DND-41 (cell line): ENCODE results near the gene UBAP2.

Source experiments
- ATAC-seq: fragments of 200-7000 bp; cut with Tn5 transposase; 3 replicates; pipeline ENCODE4 v1.9.1; 2021; ENCODE audit warnings: low read depth; ENCODE audit not compliant: insufficient read depth
- DNase-seq: peaks from one replicate; pipeline ENCODE4 v3.0.0-alpha.2; 2020
- H2AFZ ChIP-seq: 2 replicates; pipeline ENCODE4 v1.6.0; 2012; ENCODE audit warnings: low read depth, low read length
- H3K27ac ChIP-seq: 2 replicates; pipeline ENCODE4 v1.5.1; 2012; ENCODE audit warnings: low read length, inconsistent platforms
- H3K27me3 ChIP-seq: fragments of 200-600 bp; sonication (generic); 2 replicates; pipeline ENCODE4 v1.6.0; 2012; ENCODE audit warnings: low read length, mild to moderate bottlenecking, inconsistent platforms; ENCODE audit not compliant: insufficient read depth, poor library complexity
- H3K36me3 ChIP-seq: 2 replicates; pipeline ENCODE4 v1.5.1; 2012; ENCODE audit warnings: low read length, inconsistent platforms; ENCODE audit not compliant: insufficient read depth
- H3K4me1 ChIP-seq: 2 replicates; pipeline ENCODE4 v1.5.1; 2012; ENCODE audit warnings: mild to moderate bottlenecking, low read length; ENCODE audit not compliant: insufficient read depth
- H3K4me2 ChIP-seq: 2 replicates; pipeline ENCODE4 v1.6.0; 2012; ENCODE audit warnings: mild to moderate bottlenecking, moderate library complexity, low read length, inconsistent platforms; ENCODE audit not compliant: insufficient read depth
- H3K4me3 ChIP-seq, 2 experiments: fragments of 200-600 bp in 1 of 2; shearing (Covaris generic) in 1 of 2; 2 replicates each; pipeline ENCODE4 v1.5.1; 2012 to 2016; ENCODE audit warnings: inconsistent platforms in 2 of 2, low read length in 2 of 2, mild to moderate bottlenecking in 2 of 2, low read depth in 1 of 2, moderate library complexity in 1 of 2
- H3K79me2 ChIP-seq: 2 replicates; pipeline ENCODE4 v1.6.0; 2012; ENCODE audit warnings: low read length, inconsistent platforms; ENCODE audit not compliant: insufficient read depth
- H3K9ac ChIP-seq: 2 replicates; pipeline ENCODE4 v1.6.0; 2012; ENCODE audit warnings: low read depth, mild to moderate bottlenecking, inconsistent platforms, low read length, moderate library complexity
- H3K9me3 ChIP-seq: 2 replicates; pipeline ENCODE4 v1.5.1; 2012; ENCODE audit warnings: low read length, moderate library complexity, mild to moderate bottlenecking, inconsistent platforms; ENCODE audit not compliant: insufficient read depth, severe bottlenecking
- H4K20me1 ChIP-seq: 2 replicates; pipeline ENCODE4 v1.6.0; 2012; ENCODE audit warnings: low read length; ENCODE audit not compliant: insufficient read depth
- EZH2 ChIP-seq: IDR thresholded peaks from 3 replicates; pipeline ENCODE4 v1.6.1; 2012; ENCODE audit warnings: borderline replicate concordance, low read depth, mild to moderate bottlenecking, moderate library complexity, low read length, inconsistent platforms; ENCODE audit not compliant: severe bottlenecking
- TF ChIP-seq, protein P1 (sequence below): IDR thresholded peaks from 2 replicates; pipeline ENCODE4 v1.5.1; 2012; ENCODE audit warnings: borderline replicate concordance, low read length, moderate library complexity, mild to moderate bottlenecking; ENCODE audit not compliant: poor library complexity, severe bottlenecking; ENCODE audit errors: extremely low read depth

The UBAP2 gene

GRCh38 chr9:33914887-33915628 is 133.6 kb downstream of the UBAP2 start:
- no peak for ATAC-seq
- no peak overlapping the region for H3K4me2 ChIP-seq
- no peaks in the 10 kb centered on the region for H3K9me3 ChIP-seq
- H3K4me1 ChIP-seq = no peaks in the 10 kb centered on the region
- H3K4me3 ChIP-seq = no peak overlapping the region
- H3K36me3 ChIP-seq = peaks cover 83% of the 10 kb centered on the region
- peaks cover 5% of the 10 kb centered on the region; the same call in 1 of the 2 replicates for H4K20me1 ChIP-seq
- TF ChIP-seq, protein P1, sequence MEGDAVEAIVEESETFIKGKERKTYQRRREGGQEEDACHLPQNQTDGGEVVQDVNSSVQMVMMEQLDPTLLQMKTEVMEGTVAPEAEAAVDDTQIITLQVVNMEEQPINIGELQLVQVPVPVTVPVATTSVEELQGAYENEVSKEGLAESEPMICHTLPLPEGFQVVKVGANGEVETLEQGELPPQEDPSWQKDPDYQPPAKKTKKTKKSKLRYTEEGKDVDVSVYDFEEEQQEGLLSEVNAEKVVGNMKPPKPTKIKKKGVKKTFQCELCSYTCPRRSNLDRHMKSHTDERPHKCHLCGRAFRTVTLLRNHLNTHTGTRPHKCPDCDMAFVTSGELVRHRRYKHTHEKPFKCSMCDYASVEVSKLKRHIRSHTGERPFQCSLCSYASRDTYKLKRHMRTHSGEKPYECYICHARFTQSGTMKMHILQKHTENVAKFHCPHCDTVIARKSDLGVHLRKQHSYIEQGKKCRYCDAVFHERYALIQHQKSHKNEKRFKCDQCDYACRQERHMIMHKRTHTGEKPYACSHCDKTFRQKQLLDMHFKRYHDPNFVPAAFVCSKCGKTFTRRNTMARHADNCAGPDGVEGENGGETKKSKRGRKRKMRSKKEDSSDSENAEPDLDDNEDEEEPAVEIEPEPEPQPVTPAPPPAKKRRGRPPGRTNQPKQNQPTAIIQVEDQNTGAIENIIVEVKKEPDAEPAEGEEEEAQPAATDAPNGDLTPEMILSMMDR = no peak
- TF ChIP-seq EZH2 = no peak
- H3K79me2 ChIP-seq = peaks cover 6% of the 10 kb centered on the region; the same call in 1 of the 2 replicates
- DNase-seq = no peak
- no peak overlapping the region for H2AFZ ChIP-seq
- H3K27me3 ChIP-seq = no peaks in the 10 kb centered on the region
- H3K27ac ChIP-seq = no peak overlapping the region
- no peak overlapping the region for H3K9ac ChIP-seq

DNA sequence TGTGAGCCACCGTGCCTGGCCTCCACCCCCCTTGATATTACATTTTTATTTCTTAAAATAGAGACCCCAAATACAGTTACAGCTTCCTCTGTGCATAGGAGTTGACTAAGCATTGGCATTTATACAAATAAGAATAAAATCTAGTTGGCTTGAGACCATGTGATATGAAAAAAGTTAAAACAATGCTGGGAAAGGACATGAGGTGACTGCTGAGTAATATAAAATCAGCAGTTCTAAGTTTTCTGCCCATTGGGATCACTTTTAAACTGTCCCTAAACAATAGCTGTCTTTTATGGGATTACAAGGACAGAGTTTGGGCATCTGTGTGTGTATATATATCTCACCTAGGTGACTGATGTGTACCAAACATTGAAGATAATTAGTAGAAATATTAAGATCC is 135.1 kb downstream of the UBAP2 start:
- no peak for DNase-seq
- Histone ChIP-seq H3K36me3 (peaks cover 74% of the 10 kb centered on the region), H3K27me3 (no peaks in the 10 kb centered on the region), H3K4me2 (no peak overlapping the region), H3K9ac (no peak overlapping the region), H2AFZ (no peak overlapping the region), H3K79me2 (peaks cover 19% of the 10 kb centered on the region), H3K9me3 (no peaks in the 10 kb centered on the region), H3K27ac (no peak overlapping the region), H3K4me3 (no peak overlapping the region), H4K20me1 (peaks cover 3% of the 10 kb centered on the region; the same call in 1 of the 2 replicates), H3K4me1 (no peaks in the 10 kb centered on the region)
- no peak for TF ChIP-seq EZH2
- TF ChIP-seq, protein P1 = no peak
- ATAC-seq = no peak

DNA sequence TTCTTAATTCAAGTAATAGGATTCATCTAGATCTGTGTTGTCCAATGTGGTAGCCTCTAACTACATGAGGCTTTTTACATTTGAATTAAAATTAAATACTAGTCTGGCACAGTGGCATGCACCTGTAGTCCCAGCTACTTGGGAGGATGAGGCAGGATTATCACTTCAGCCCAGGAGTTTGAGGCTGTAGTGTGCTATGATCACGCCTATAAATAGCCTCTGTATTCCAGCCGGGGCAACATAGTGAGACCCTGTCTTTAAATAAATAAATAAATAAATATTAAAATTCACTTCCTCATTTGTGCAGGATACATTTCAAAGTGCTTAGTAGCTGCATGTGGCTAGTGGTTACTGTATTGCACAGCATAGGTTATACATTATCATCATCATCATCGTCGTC is 139.9 kb downstream of the UBAP2 start:
- no peak overlapping the region for H2AFZ ChIP-seq
- peaks cover 62% of the 10 kb centered on the region for H3K36me3 ChIP-seq
- no peak overlapping the region for H3K27ac ChIP-seq
- no peaks in the 10 kb centered on the region for H3K9me3 ChIP-seq
- H3K79me2 ChIP-seq = peaks cover 65% of the 10 kb centered on the region
- H3K4me1 ChIP-seq = no peaks in the 10 kb centered on the region
- no peak overlapping the region for H3K4me2 ChIP-seq
- ATAC-seq (no peak), DNase-seq (no peak)
- no peaks in the 10 kb centered on the region for H3K27me3 ChIP-seq
- H4K20me1 ChIP-seq = peaks cover 30% of the 10 kb centered on the region
- H3K4me3 ChIP-seq = no peak overlapping the region
- no peak for TF ChIP-seq EZH2
- TF ChIP-seq, protein P1 = no peak
- H3K9ac ChIP-seq = no peak overlapping the region

GRCh38 chr9:33908114-33908513 is 140.6 kb downstream of the UBAP2 start:
- no peak for DNase-seq
- peaks cover 72% of the 10 kb centered on the region for H3K79me2 ChIP-seq

More at GRCh38 chr9:33908114-33908513, 140.6 kb downstream of the UBAP2 start:
- Histone ChIP-seq H4K20me1 (peaks cover 32% of the 10 kb centered on the region), H3K36me3 (peaks cover 61% of the 10 kb centered on the region), H3K27me3 (no peaks in the 10 kb centered on the region), H3K4me2 (no peak overlapping the region), H3K27ac (no peak overlapping the region), H3K4me1 (no peaks in the 10 kb centered on the region), H2AFZ (no peak overlapping the region), H3K9ac (no peak overlapping the region), H3K9me3 (no peaks in the 10 kb centered on the region), H3K4me3 (no peak overlapping the region)
- no peak for ATAC-seq
- TF ChIP-seq, protein P1 = no peak
- no peak for TF ChIP-seq EZH2
